ENCODE data around the gene CCL20.

DNA sequence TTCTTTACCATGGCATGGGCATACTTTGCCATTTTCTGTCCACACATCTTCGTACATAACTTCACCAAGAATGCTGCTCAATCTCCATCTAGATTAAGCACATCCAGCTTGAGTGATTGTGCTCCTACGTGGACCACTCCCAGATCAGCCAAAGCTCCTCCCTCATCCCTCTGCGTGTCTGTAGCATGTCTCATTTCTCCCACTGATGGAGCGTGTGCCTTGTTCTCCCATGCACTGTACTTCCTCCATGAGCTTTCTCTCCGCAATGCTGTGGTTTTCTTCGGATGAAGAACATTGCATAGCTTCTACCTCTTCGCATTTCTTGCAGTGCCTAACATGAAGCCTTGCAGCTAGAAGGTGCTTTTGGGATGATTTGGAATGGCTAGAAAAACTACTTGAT is 13.5 kb downstream of the CCL20 start:
- TF ChIP-seq FOXM1 (IDR thresholded peaks at IDR 0.05; ENCODE audit: borderline replicate concordance, low read depth) (no peak), YY1 (IDR thresholded peaks at IDR 0.05; ENCODE audit: low read depth) (no peak), RAD21 (IDR thresholded peaks at IDR 0.05; ENCODE audit: low read depth) (no peak), TEAD4 (IDR thresholded peaks at IDR 0.05) (no peak), NFIC (IDR thresholded peaks at IDR 0.05) (no peak)
- TF ChIP-seq, protein P1, sequence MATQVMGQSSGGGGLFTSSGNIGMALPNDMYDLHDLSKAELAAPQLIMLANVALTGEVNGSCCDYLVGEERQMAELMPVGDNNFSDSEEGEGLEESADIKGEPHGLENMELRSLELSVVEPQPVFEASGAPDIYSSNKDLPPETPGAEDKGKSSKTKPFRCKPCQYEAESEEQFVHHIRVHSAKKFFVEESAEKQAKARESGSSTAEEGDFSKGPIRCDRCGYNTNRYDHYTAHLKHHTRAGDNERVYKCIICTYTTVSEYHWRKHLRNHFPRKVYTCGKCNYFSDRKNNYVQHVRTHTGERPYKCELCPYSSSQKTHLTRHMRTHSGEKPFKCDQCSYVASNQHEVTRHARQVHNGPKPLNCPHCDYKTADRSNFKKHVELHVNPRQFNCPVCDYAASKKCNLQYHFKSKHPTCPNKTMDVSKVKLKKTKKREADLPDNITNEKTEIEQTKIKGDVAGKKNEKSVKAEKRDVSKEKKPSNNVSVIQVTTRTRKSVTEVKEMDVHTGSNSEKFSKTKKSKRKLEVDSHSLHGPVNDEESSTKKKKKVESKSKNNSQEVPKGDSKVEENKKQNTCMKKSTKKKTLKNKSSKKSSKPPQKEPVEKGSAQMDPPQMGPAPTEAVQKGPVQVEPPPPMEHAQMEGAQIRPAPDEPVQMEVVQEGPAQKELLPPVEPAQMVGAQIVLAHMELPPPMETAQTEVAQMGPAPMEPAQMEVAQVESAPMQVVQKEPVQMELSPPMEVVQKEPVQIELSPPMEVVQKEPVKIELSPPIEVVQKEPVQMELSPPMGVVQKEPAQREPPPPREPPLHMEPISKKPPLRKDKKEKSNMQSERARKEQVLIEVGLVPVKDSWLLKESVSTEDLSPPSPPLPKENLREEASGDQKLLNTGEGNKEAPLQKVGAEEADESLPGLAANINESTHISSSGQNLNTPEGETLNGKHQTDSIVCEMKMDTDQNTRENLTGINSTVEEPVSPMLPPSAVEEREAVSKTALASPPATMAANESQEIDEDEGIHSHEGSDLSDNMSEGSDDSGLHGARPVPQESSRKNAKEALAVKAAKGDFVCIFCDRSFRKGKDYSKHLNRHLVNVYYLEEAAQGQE (IDR thresholded peaks at IDR 0.05; ENCODE audit: low read depth): no peak
